HUDEP-2 (cell line): ENCODE results near the gene RXFP2.

ENCODE experiments used
- DNase-seq, 76 experiments: peaks; one replicate each; lab custom pipeline; 2025; ENCODE audit not compliant: unreplicated experiment in 76 of 76; lab: John Stamatoyannopoulos, UW

Gene RXFP2

GRCh38 chr13:31765138-31765785, 25.9 kb downstream of the RXFP2 start:
- DNase-seq = no peak

- no peak for DNase-seq
Measured at GRCh38 chr13:31767175-31767900, 28.0 kb downstream of the RXFP2 start.

- DNase-seq = no peak
Measured at GRCh38 chr13:31768351-31768750, 29.0 kb downstream of the RXFP2 start.

GRCh38 chr13:31769575-31769974, 30.2 kb downstream of the RXFP2 start:
- no peak for DNase-seq

GRCh38 chr13:31772231-31772630, 32.9 kb downstream of the RXFP2 start:
- no peak for DNase-seq

GRCh38 chr13:31773538-31773937, 34.2 kb downstream of the RXFP2 start:
- DNase-seq = no peak

- no peak for DNase-seq
Measured at GRCh38 chr13:31774186-31774750, 34.9 kb downstream of the RXFP2 start.

- DNase-seq = no peak
Measured at GRCh38 chr13:31775148-31775547, 35.8 kb downstream of the RXFP2 start.

GRCh38 chr13:31775686-31776085, 36.4 kb downstream of the RXFP2 start:
- no peak for DNase-seq

GRCh38 chr13:31781064-31781463, 41.7 kb downstream of the RXFP2 start:
- no peak for DNase-seq

- no peak for DNase-seq
Measured at GRCh38 chr13:31786011-31786410, 46.7 kb downstream of the RXFP2 start.

- no peak for DNase-seq
Measured at GRCh38 chr13:31790992-31791391, 51.7 kb downstream of the RXFP2 start.

- no peak for DNase-seq
Measured at GRCh38 chr13:31793246-31793645, 53.9 kb downstream of the RXFP2 start.

- no peak for DNase-seq
Measured at GRCh38 chr13:31794452-31794851, 55.1 kb downstream of the RXFP2 start.

- no peak for DNase-seq
Measured at GRCh38 chr13:31797154-31797775, 57.9 kb downstream of the RXFP2 start.

GRCh38 chr13:31798189-31798588, 58.9 kb downstream of the RXFP2 start:
- DNase-seq = no peak

- no peak for DNase-seq
Measured at GRCh38 chr13:31801088-31801487, 61.8 kb downstream of the RXFP2 start.

GRCh38 chr13:31803311-31803710, 64.0 kb downstream of the RXFP2 start:
- no peak for DNase-seq

GRCh38 chr13:31805841-31806240, 66.5 kb downstream of the RXFP2 start:
- no peak for DNase-seq

GRCh38 chr13:31807090-31807541, 67.8 kb downstream of the RXFP2 start:
- no peak for DNase-seq

- no peak for DNase-seq
Measured at GRCh38 chr13:31814536-31814935, 75.2 kb downstream of the RXFP2 start.
